H1 (cell line): Measurements from ENCODE around the gene ADGB. TPM values are rescaled to one million over a fixed set of nuclear protein-coding genes. Genes with fewer than 3 reads are reported as not detected.

Experiments used
- CTCF ChIA-PET: fragments of 300-600 bp; sonication (Branson Sonifier 250); formaldehyde crosslinking; loops from one replicate; lab custom pipeline; 2021; ENCODE audit not compliant: partially characterized antibody; lab: Charles Lee
- POLR2A ChIA-PET: fragments of 300-600 bp; sonication (Branson Sonifier 250); formaldehyde crosslinking; loops from one replicate; lab custom pipeline; 2021; ENCODE audit warnings: inconsistent platforms; ENCODE audit not compliant: partially characterized antibody; lab: Charles Lee
- DNase-seq, 2 experiments: peaks; one replicate each; pipeline versions ENCODE4 v3.0.0 to v3.0.0-alpha.2; 2010 to 2022; ENCODE audit warnings: low spot score in 2 of 2, low read depth in 1 of 2, mixed read lengths in 1 of 2
- FAIRE-seq: peaks from 2 replicates; lab custom pipeline; 2011; peaks lifted over from hg19 to GRCh38; lab: Jason Lieb, UNC
- H2AFZ ChIP-seq: 2 replicates; pipeline ENCODE4 v1.8.1; 2012; ENCODE audit warnings: low read length, inconsistent platforms
- H2AK5ac ChIP-seq: 2 replicates; pipeline ENCODE4 v1.6.1; 2013; ENCODE audit warnings: low read depth, low read length
- H2BK120ac ChIP-seq: replicated peaks from 2 replicates; pipeline ENCODE3; 2013; ENCODE audit warnings: low read depth, low read length, inconsistent platforms
- H2BK12ac ChIP-seq: 2 replicates; pipeline ENCODE4 v1.6.1; 2013; ENCODE audit warnings: low read depth, low read length
- H2BK15ac ChIP-seq: 2 replicates; pipeline ENCODE4 v1.6.1; 2013; ENCODE audit warnings: low read length
- H2BK20ac ChIP-seq: 2 replicates; pipeline ENCODE4 v1.6.1; 2013; ENCODE audit warnings: low read length
- H2BK5ac ChIP-seq: 2 replicates; pipeline ENCODE4 v1.6.1; 2013; ENCODE audit warnings: low read depth, low read length
- H3K14ac ChIP-seq: 2 replicates; pipeline ENCODE4 v1.6.1; 2013; ENCODE audit warnings: inconsistent platforms; ENCODE audit not compliant: insufficient read length
- H3K18ac ChIP-seq: 2 replicates; pipeline ENCODE4 v1.6.1; 2013; ENCODE audit warnings: low read length; ENCODE audit errors: extremely low read depth
- H3K23ac ChIP-seq: 2 replicates; pipeline ENCODE4 v1.6.1; 2013; ENCODE audit warnings: inconsistent platforms; ENCODE audit not compliant: insufficient read length
- H3K23me2 ChIP-seq: 2 replicates; pipeline ENCODE4 v1.6.1; 2013; ENCODE audit warnings: low read depth, low read length
- H3K27ac ChIP-seq: 2 replicates; pipeline ENCODE4 v1.6.1; 2011; ENCODE audit warnings: low read depth, low read length, inconsistent platforms
- H3K27me3 ChIP-seq, 4 experiments: replicated peaks in 1 of 4; 1 replicate in 1 of 4; 2 replicates in 3 of 4; pipeline versions ENCODE4 v1.6.1 to v1.8.1; 2011 to 2013; ENCODE audit warnings: low read length in 3 of 4, mild to moderate bottlenecking in 3 of 4, inconsistent platforms in 2 of 4, mixed read lengths in 2 of 4, moderate library complexity in 1 of 4; ENCODE audit not compliant: control insufficient read depth in 3 of 4, insufficient read depth in 3 of 4; ENCODE audit errors: extremely low read depth in 1 of 4
- H3K36me3 ChIP-seq, 4 experiments: 2 replicates each; pipeline versions ENCODE4 v1.6.1 to v1.8.1; 2011 to 2013; ENCODE audit warnings: mild to moderate bottlenecking in 4 of 4, low read length in 3 of 4, moderate library complexity in 2 of 4, control low read depth in 1 of 4, inconsistent platforms in 1 of 4; ENCODE audit not compliant: insufficient read depth in 4 of 4, control insufficient read depth in 2 of 4
- H3K4ac ChIP-seq: replicated peaks from 2 replicates; pipeline ENCODE3; 2013; ENCODE audit warnings: low read length, low read depth, mixed read lengths, inconsistent platforms; ENCODE audit not compliant: insufficient read length
- H3K4me1 ChIP-seq, 4 experiments: replicated peaks in 1 of 4; 1 replicate in 1 of 4; 2 replicates in 3 of 4; pipeline versions ENCODE4 v1.6.1 to v1.8.1; 2011 to 2013; ENCODE audit warnings: low read length in 3 of 4, inconsistent platforms in 2 of 4, mixed read lengths in 1 of 4; ENCODE audit not compliant: insufficient read depth in 4 of 4, control insufficient read depth in 3 of 4
- H3K4me2 ChIP-seq, 2 experiments: 2 replicates each; pipeline versions ENCODE4 v1.6.1 to v1.8.1; 2011 to 2013; ENCODE audit warnings: low read depth in 2 of 2, low read length in 2 of 2, control low read depth in 1 of 2, inconsistent platforms in 1 of 2, mild to moderate bottlenecking in 1 of 2; ENCODE audit not compliant: insufficient read depth in 1 of 2
- H3K4me3 ChIP-seq, 4 experiments: fragments of 200-600, 300-600 bp in 1 of 4; sonication (generic), shearing (Covaris generic), sonication (Bioruptor Twin) in 1 of 4; 2 replicates each; pipeline versions ENCODE4 v1.5.1 to v1.8.1; 2011 to 2016; ENCODE audit warnings: low read length in 4 of 4, low read depth in 3 of 4, control low read depth in 2 of 4, inconsistent platforms in 2 of 4, mild to moderate bottlenecking in 2 of 4, mixed read lengths in 1 of 4, moderate library complexity in 1 of 4; ENCODE audit not compliant: insufficient read depth in 2 of 4; ENCODE audit errors: extremely low read depth in 1 of 4
- H3K56ac ChIP-seq: replicated peaks from 2 replicates; pipeline ENCODE3; 2013; ENCODE audit warnings: low read depth, mild to moderate bottlenecking, mixed read lengths, low read length, inconsistent platforms; ENCODE audit not compliant: insufficient read length
- H3K79me1 ChIP-seq: 2 replicates; pipeline ENCODE4 v1.6.1; 2013; ENCODE audit warnings: low read depth, low read length, control low read depth
- H3K79me2 ChIP-seq, 2 experiments: 2 replicates each; pipeline versions ENCODE4 v1.6.1 to v1.8.1; 2012 to 2013; ENCODE audit warnings: low read length in 2 of 2, mild to moderate bottlenecking in 2 of 2, inconsistent platforms in 1 of 2; ENCODE audit not compliant: insufficient read depth in 2 of 2, control insufficient read depth in 1 of 2
- H3K9ac ChIP-seq, 4 experiments: replicated peaks in 1 of 4; 1 replicate in 1 of 4; 2 replicates in 3 of 4; pipeline versions ENCODE4 v1.6.1 to v1.8.1; 2011 to 2013; ENCODE audit warnings: low read depth in 3 of 4, low read length in 3 of 4, control low read depth in 2 of 4, mild to moderate bottlenecking in 2 of 4, moderate library complexity in 2 of 4, inconsistent platforms in 1 of 4; ENCODE audit errors: extremely low read depth in 1 of 4
- H3K9me3 ChIP-seq, 2 experiments: 2 replicates each; pipeline versions ENCODE4 v1.6.1 to v1.8.1; 2012 to 2013; ENCODE audit warnings: mild to moderate bottlenecking in 2 of 2, moderate library complexity in 2 of 2, control low read depth in 1 of 2, inconsistent platforms in 1 of 2, low read depth in 1 of 2, low read length in 1 of 2, mixed read lengths in 1 of 2; ENCODE audit not compliant: insufficient read depth in 2 of 2
- H4K20me1 ChIP-seq, 2 experiments: replicated peaks in 1 of 2; 2 replicates each; pipeline versions ENCODE3 to v1.8.1; 2011 to 2013; ENCODE audit warnings: inconsistent platforms in 2 of 2, low read length in 2 of 2, mild to moderate bottlenecking in 1 of 2; ENCODE audit not compliant: insufficient read depth in 2 of 2, control insufficient read depth in 1 of 2
- H4K5ac ChIP-seq: 2 replicates; pipeline ENCODE4 v1.6.1; 2013; ENCODE audit warnings: low read length, low read depth, mixed read lengths, inconsistent platforms; ENCODE audit not compliant: insufficient read length
- H4K8ac ChIP-seq: 2 replicates; pipeline ENCODE4 v1.8.0; 2013; ENCODE audit warnings: mild to moderate bottlenecking, moderate library complexity, low read length, inconsistent platforms; ENCODE audit not compliant: insufficient read depth; ENCODE audit errors: extremely low read depth
- H4K91ac ChIP-seq: replicated peaks from 2 replicates; pipeline ENCODE3; 2013; ENCODE audit warnings: low read length, mixed read lengths, inconsistent platforms; ENCODE audit not compliant: insufficient read length
- JUN ChIP-seq: IDR thresholded peaks from 2 replicates; pipeline ENCODE4 v1.6.1; 2011; ENCODE audit warnings: low read depth, mild to moderate bottlenecking, improper control_type of control experiment, low read length
- JUND ChIP-seq: IDR thresholded peaks from 2 replicates; pipeline ENCODE4 v1.6.1; 2011; ENCODE audit warnings: mild to moderate bottlenecking, improper control_type of control experiment, low read length
- NANOG ChIP-seq: IDR thresholded peaks from 2 replicates; pipeline ENCODE4 v1.6.1; 2011; ENCODE audit warnings: low read length, low read depth, mild to moderate bottlenecking, inconsistent platforms; ENCODE audit not compliant: insufficient read depth, poor library complexity, severe bottlenecking
- RAD21 ChIP-seq, 2 experiments: IDR thresholded peaks in 1 of 2; conservative IDR thresholded peaks in 1 of 2; 2 replicates each; pipeline ENCODE4 v1.6.1; 2011; ENCODE audit warnings: low read depth in 2 of 2, low read length in 2 of 2, improper control_type of control experiment in 1 of 2, inconsistent platforms in 1 of 2, mild to moderate bottlenecking in 1 of 2, moderate library complexity in 1 of 2
- RXRA ChIP-seq: IDR thresholded peaks from 2 replicates; pipeline ENCODE4 v1.6.1; 2011; ENCODE audit warnings: low read depth, mild to moderate bottlenecking, low read length, moderate library complexity; ENCODE audit not compliant: insufficient read depth
- TBP ChIP-seq: IDR thresholded peaks from 2 replicates; pipeline ENCODE4 v1.6.1; 2011; ENCODE audit warnings: low read depth, low read length, improper control_type of control experiment
- TEAD4 ChIP-seq: IDR thresholded peaks from 2 replicates; pipeline ENCODE4 v1.6.1; 2012; ENCODE audit warnings: low read depth, low read length, inconsistent platforms, mixed read lengths
- WGBS, 2 experiments: shearing (Covaris generic) in 1 of 2; methylation state at CpG; one replicate each; pipeline versions ENCODE4 v1.1.6 to v1.1.7; 2013 to 2015; ENCODE audit warnings: low lambda C conversion rate in 2 of 2, mixed read lengths in 2 of 2, inconsistent platforms in 1 of 2, low coverage in 1 of 2, missing lambda C conversion rate in 1 of 2; ENCODE audit not compliant: insufficient replicate concordance in 2 of 2, insufficient coverage in 1 of 2, insufficient read length in 1 of 2; ENCODE audit errors: extremely low coverage in 1 of 2, missing lambda C conversion rate in 1 of 2; 5-methylcytosine and 5-hydroxymethylcytosine counted together
- polyA plus RNA-seq, 7 experiments: library from polyadenylated mRNA; depleted of rRNA in 3 of 7; stranded (reverse) in 5 of 7; unstranded in 2 of 7; fragments of >200 nt in 5 of 7; fragments of 200-250 nt in 2 of 7; gene quantifications; 1 replicate in 5 of 7; 2 replicates in 1 of 7; 4 replicates in 1 of 7; pipeline versions ENCODE4 v1.2.1 to v1.2.3, GENCODE V29; 2011 to 2013; ENCODE audit warnings: missing spikeins in 2 of 7, mixed read lengths in 2 of 7
- total RNA-seq: library from RNA; stranded (reverse); fragmentation: NEBNext Ultra II Directional; extraction: Animal tissue kit (Norgen Biotek cat#: 25700); gene quantifications from 2 replicates; pipeline ENCODE4 v1.2.1, GENCODE V29; 2021

The ADGB gene
- total and polyA plus RNA-seq, 2 of the 8 experiments (the other 6 are each of a cell fraction or from before 2014, with no cell fraction given): not detected

DNA sequence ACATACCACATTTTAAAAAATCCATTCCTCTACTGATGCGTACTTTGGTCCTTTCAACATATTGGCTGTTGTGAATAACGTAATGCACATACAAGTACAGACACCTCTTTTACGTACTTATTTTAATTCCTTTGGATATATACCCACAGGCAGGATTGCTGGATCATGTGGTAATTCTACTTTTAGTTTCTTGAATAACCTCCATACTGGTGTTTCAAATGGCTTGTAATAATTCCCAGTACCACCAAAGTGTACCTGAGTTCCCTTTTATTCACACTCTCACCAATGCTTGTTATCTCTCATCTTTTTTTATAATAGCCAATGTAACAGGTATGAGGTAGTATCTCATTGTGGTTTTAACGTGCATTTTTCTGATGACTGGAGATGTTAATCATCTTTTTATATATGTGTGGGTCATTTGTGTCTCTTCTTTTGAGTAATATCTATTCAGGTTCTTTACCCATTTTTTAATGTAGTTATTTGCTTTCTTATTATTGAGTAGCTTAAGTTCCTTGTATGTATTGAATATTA, 191.9 kb downstream of the ADGB start:
- WGBS, 2 experiments: 91% methylated on average over 4 of the region's 4 CpGs; no CpG with 5 or more reads in 1 of the 2 experiments
- FAIRE-seq: no peak
- no peaks in the 10 kb centered on the region for H3K36me3 ChIP-seq

More for the DNA sequence above, 191.9 kb downstream of the ADGB start:
- Histone ChIP-seq H2BK15ac (no peak overlapping the region), H3K23ac (no peak overlapping the region), H3K27ac (no peak overlapping the region), H3K9ac (no peak overlapping the region), H2BK5ac (no peak overlapping the region), H3K27me3 (no peaks in the 10 kb centered on the region), H2BK120ac (no peak overlapping the region), H2AFZ (no peak overlapping the region), H3K4me1 (no peaks in the 10 kb centered on the region), H3K56ac (no peak overlapping the region), H2BK20ac (no peak overlapping the region), H2AK5ac (no peak overlapping the region), H4K5ac (no peak overlapping the region), H3K79me2 (no peaks in the 10 kb centered on the region), H3K4ac (no peak overlapping the region), H3K4me2 (no peak overlapping the region), H3K9me3 (peaks cover 11% of the 10 kb centered on the region in 2 experiments; a peak in 2 of 4 replicates), H3K18ac (no peak overlapping the region), H3K14ac (no peak overlapping the region), H4K8ac (no peak overlapping the region), H4K91ac (no peak overlapping the region), H2BK12ac (no peak overlapping the region), H4K20me1 (no peaks in the 10 kb centered on the region), H3K23me2 (no peaks in the 10 kb centered on the region), H3K4me3 (no peak overlapping the region), H3K79me1 (no peaks in the 10 kb centered on the region)
- ChIA-PET POLR2A (no interaction called here), CTCF (interaction anchor here (0.9 kb wide), 1 partner anchor 18 kb away, joined by 3 read pairs; no protein-coding TSS in a partner anchor)
- DNase-seq: no peak
- no peak for TF ChIP-seq JUND
- TF ChIP-seq RAD21 (IDR thresholded peaks at IDR 0.05 in 1 of 2, conservative IDR thresholded peaks at IDR 0.05 in 1 of 2; ENCODE audit: low read depth in 2 of 2, low read length in 2 of 2): no peak
- no peak for TF ChIP-seq NANOG
- TF ChIP-seq TEAD4: no peak
- no peak for TF ChIP-seq JUN
- TF ChIP-seq TBP: no peak
- TF ChIP-seq RXRA: no peak
